Measurements from ENCODE around the gene SHTN1.

SHTN1 gene

DNA sequence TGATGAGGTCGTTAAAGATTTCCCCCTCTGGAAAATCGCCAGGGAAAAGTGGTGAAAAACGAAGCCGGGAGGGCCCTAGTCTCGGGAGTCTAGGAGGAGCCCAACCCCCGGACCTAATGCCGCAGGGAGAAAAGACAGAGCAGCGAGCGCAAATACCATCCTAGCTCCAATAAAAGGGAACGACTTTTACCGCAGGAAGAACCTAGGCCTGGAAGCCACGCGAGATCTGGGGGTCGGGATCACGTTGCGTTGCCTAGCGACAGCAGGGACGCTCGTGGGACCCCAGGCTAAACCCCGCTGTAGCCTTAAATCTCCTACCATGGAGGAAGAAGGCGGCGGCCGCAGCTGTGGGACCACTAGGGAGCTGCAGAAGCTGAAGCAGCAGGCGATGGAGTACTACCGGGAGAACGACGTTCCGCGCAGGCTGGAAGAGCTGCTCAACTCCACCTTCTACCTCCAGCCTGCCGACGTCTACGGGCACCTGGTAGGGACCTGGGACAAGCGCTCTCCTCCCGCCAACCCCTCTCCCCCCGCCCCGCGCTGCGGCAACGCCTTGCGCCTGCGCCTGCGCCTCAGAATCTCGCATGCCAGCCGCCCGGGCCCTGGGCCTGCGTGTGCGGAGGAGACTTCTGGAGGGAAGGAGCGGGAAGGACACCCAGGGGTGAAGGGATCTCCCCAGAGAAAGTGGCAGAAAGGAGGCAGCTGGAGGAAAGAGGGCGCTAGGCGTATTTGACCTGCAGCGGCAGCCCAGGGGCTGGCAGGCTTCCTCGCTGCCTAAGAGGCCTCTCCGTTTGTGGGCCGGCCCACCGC is 155.5 kb downstream of the SHTN1 start, which contains the start of gene ENO4:
Gene ENO4, plus strand, starts transcription at position 252 of the 810 bp plus-strand sequence. Its CDS starts 68 bp downstream, at position 320.
- peaks cover 6% of the 10 kb centered on the region for H3K4me1 Mint-ChIP-seq
- DNase-seq (ENCODE audit: low spot score in 2 of 2): no peak
- H3K4me3 Mint-ChIP-seq: peak within 1 kb of the TSS; percentile 43
- peak within 1 kb of the TSS; percentile 5 for H3K27ac Mint-ChIP-seq (ENCODE audit: low read depth)
- H3K27me3 Mint-ChIP-seq: peaks cover 56% of the 10 kb centered on the region
- no peaks in the 10 kb centered on the region for H3K36me3 Mint-ChIP-seq (ENCODE audit: insufficient read depth)
- no peak for ATAC-seq (replicated peaks; ENCODE audit: extremely low read depth, poor library complexity, severe bottlenecking)
- H3K9me3 Mint-ChIP-seq: no peaks in the 10 kb centered on the region

DNA sequence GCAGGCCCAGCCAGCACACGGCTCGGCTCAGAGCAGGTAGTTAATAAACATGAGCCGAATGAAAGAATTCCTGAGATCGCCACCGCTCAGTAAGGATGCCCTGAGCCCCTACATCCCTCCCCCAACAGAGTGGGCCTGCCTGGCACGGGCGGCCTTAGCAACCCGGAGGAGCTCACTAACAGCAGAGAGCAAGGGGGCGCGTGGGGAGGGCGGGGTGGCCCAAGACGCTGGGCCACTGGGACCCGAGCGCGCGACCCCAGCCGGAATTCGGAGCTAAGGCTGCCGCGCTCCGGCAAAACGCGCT is 156.1 kb downstream of the SHTN1 start:
- Mint-ChIP-seq H3K36me3 (ENCODE audit: insufficient read depth) (no peaks in the 10 kb centered on the region), H3K27ac (ENCODE audit: low read depth) (no peak overlapping the region), H3K4me1 (peaks cover 6% of the 10 kb centered on the region), H3K9me3 (no peaks in the 10 kb centered on the region), H3K4me3 (peak overlapping the region; percentile 43), H3K27me3 (peaks cover 56% of the 10 kb centered on the region)
- DNase-seq (ENCODE audit: low spot score in 2 of 2) (no peak), ATAC-seq (replicated peaks; ENCODE audit: extremely low read depth, poor library complexity, severe bottlenecking) (no peak)

DNA sequence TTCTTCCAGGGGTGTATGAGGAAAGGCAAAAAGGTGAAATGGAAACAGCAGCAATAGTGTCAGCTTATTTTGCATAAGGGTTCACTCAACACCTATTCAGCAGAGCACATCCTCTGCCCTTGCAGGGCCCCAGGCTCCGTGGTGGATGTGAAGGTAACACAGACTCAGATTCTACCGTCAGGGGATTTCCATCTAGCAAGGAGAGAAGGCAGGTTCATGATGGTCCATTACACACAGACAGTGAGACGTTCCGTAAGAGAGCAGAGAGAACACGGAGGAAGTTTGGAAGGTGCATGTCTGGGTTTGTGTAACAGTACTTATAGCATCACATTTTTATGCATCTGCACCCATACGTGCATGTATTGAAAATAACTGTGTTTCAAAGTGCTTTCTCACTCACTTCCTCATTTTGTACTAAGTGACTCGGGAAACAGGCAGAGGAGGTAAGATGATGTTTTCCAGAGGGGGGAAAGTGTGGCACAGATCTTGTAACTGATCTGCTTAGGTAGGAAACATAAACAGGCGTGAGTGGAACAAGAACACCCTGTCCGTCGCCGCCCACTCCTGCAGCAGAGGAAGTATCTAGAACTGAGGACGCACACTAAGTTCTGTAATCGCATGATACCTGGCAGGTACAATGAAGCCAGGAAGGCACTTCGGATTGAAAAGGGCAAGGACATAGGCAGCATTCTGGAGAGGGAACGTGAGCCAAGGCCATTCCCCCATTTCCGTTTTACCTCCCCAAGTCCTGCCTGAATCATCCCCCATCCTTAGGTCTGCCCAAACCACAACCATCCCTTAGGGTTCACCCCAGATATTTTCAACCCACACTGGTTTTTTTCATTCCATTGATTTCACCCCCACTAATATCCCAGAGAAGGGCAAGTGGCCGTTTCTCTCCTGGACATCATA is 156.7 kb downstream of the SHTN1 start:
- ATAC-seq (replicated peaks; ENCODE audit: extremely low read depth, poor library complexity, severe bottlenecking): peak; percentile 78
- Mint-ChIP-seq H3K9me3 (no peaks in the 10 kb centered on the region), H3K4me3 (peak overlapping the region; percentile 43), H3K36me3 (ENCODE audit: insufficient read depth) (no peaks in the 10 kb centered on the region), H3K4me1 (peaks cover 6% of the 10 kb centered on the region), H3K27me3 (peaks cover 56% of the 10 kb centered on the region), H3K27ac (ENCODE audit: low read depth) (peak overlapping the region; percentile 5)
- DNase-seq (ENCODE audit: low spot score in 2 of 2): no peak

DNA sequence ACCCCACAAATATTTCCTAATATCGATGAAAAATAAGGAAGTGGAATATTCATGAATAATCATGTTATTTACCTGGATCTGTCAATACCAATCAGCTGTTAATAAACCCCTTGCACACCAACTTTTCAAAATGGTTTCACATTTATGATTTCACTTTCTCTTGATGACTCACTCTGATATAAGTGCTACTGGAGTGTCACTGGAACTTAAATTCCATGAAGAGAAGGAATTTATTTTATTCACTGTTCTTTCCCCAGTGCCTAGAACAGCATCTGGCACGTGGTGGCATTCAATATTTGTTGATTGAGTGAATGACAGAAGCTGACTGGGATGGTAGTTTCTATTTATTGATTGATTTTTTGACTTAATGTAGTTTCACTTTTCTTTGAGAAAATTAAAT is 159.2 kb downstream of the SHTN1 start:
- Mint-ChIP-seq H3K4me3 (no peak overlapping the region), H3K27me3 (peaks cover 39% of the 10 kb centered on the region), H3K9me3 (no peaks in the 10 kb centered on the region), H3K4me1 (peaks cover 6% of the 10 kb centered on the region), H3K36me3 (ENCODE audit: insufficient read depth) (no peaks in the 10 kb centered on the region), H3K27ac (ENCODE audit: low read depth) (no peak overlapping the region)
- DNase-seq (ENCODE audit: low spot score in 2 of 2) (no peak), ATAC-seq (replicated peaks; ENCODE audit: extremely low read depth, poor library complexity, severe bottlenecking) (no peak)

DNA sequence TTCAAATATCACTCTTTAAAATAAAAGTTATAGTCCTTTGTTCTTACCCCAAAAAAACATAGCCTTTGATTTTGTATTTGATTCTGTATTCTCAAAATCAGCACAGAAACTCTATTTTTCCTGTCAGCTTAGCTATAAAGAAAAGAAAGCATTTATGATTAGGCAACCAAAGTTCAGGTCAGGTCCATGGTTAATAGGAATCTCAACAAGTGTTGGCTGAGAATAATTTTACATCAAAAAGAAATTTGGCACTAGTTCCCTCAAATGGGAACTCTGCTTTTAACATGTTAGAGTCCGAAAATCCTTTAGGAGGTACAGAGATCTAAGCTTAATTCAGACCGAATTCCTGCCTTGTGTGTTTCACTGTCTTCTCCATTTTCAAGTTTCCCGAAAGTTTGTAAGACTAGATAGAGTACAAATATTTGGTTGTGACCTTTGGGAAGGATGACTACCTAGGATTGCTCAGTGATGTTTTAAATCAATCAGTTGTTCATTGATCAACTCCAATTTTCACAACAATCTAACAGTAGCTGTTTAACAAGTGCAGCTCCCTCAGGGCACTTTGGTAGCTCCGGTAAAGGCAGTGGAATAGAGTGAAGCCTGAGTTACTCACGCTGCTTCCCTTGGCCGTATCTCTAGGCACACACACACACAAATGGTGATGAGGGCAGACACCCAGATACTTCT is 164.5 kb downstream of the SHTN1 start:
- no peaks in the 10 kb centered on the region for H3K27me3 Mint-ChIP-seq
- H3K4me3 Mint-ChIP-seq: no peak overlapping the region
- DNase-seq (ENCODE audit: low spot score in 2 of 2): no peak
- no peak overlapping the region for H3K27ac Mint-ChIP-seq (ENCODE audit: low read depth)
- H3K9me3 Mint-ChIP-seq: no peaks in the 10 kb centered on the region
- no peaks in the 10 kb centered on the region for H3K4me1 Mint-ChIP-seq
- ATAC-seq (replicated peaks; ENCODE audit: extremely low read depth, poor library complexity, severe bottlenecking): no peak
- no peaks in the 10 kb centered on the region for H3K36me3 Mint-ChIP-seq (ENCODE audit: insufficient read depth)

DNA sequence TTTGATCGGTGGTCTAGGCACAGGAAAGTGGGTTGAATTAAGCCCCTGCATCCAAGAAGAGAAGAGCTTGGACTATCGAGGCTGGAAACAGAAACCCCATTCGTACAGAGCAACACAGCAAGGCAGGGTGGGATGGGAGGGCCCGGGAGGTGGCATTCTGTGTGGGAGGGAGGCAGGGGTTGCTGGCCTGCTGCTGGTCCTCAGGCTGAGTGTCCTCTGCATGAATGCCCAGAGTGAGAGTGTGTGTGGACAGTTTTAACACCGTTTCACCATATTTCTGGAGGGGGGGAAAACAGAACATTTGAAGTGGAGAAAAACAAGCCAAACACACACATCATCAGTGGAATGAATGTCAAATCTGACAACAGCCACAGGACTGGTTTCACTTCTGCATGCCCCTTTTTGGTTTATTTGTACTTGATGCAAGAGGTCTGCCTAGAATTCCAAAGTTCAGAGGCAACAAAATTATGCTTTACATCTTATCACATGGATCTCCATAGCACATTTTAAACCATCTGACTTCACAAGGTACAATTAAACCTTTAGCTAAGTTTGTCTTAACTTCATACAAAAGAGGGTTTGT is 166.8 kb downstream of the SHTN1 start:
- no peak for ATAC-seq (replicated peaks; ENCODE audit: extremely low read depth, poor library complexity, severe bottlenecking)
- no peak overlapping the region for H3K27ac Mint-ChIP-seq (ENCODE audit: low read depth)

DNA sequence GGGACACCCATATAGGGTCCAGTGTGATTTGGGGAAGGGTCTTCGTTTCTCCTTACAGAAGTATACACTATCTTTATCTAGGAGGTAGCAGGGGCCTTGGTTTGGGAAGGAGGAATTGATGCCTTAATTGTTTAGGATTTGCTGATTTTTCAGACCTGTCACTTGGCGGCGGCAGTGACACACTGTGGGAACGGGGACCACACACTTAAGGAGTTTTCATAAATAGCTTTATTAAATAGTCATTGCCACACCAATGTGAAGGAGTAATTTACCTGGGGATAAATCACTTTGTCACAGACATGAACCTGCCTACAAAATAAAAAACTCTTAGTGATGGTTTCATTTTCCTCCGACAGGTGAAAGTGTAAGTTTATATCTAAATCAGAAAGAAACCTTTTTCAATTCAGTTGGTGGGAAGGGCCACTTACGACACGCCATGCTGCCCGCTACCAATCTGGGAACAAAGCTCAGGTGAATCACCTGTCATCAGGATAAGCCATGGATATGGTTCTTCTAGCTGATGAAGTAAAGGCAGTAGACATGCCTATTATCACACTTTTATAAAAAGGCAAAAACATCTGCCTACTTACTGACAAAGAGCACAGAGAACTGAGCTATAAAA is 168.0 kb downstream of the SHTN1 start:
- no peaks in the 10 kb centered on the region for H3K36me3 Mint-ChIP-seq (ENCODE audit: insufficient read depth)
- no peaks in the 10 kb centered on the region for H3K4me1 Mint-ChIP-seq
- H3K4me3 Mint-ChIP-seq: no peak overlapping the region
- no peak for DNase-seq (ENCODE audit: low spot score in 2 of 2)
- no peak for ATAC-seq (replicated peaks; ENCODE audit: extremely low read depth, poor library complexity, severe bottlenecking)
- H3K9me3 Mint-ChIP-seq: no peaks in the 10 kb centered on the region
- no peaks in the 10 kb centered on the region for H3K27me3 Mint-ChIP-seq
- no peak overlapping the region for H3K27ac Mint-ChIP-seq (ENCODE audit: low read depth)

More for the DNA sequence above, 166.8 kb downstream of the SHTN1 start:
- no peaks in the 10 kb centered on the region for H3K27me3 Mint-ChIP-seq
- no peaks in the 10 kb centered on the region for H3K9me3 Mint-ChIP-seq
- H3K4me1 Mint-ChIP-seq: no peaks in the 10 kb centered on the region
- H3K36me3 Mint-ChIP-seq (ENCODE audit: insufficient read depth): no peaks in the 10 kb centered on the region
- no peak for DNase-seq (ENCODE audit: low spot score in 2 of 2)
- H3K4me3 Mint-ChIP-seq: no peak overlapping the region

DNA sequence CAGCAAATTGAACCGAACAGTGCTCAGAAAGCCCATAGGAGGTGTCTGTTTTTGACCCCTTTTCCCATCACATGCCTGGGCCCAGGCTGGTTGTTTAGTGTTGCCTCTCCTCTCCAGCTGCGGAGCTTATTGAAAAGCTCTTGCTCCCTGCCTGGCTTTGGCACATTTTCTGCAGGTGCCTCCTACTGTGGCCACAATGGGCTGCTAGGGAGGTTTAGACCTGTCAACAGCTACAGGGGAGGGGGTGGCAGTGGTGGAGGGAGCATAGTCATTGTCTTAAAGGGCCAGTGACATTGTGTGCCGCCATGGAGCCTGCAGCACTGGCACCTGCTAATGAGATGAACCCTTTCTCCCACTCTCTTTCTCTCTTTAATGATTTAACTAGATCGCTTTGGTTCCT is 168.9 kb downstream of the SHTN1 start:
- ATAC-seq (replicated peaks; ENCODE audit: extremely low read depth, poor library complexity, severe bottlenecking) (no peak), DNase-seq (ENCODE audit: low spot score in 2 of 2) (no peak)
- Mint-ChIP-seq H3K9me3 (no peaks in the 10 kb centered on the region), H3K4me3 (no peak overlapping the region), H3K36me3 (ENCODE audit: insufficient read depth) (no peaks in the 10 kb centered on the region), H3K27me3 (no peaks in the 10 kb centered on the region), H3K27ac (ENCODE audit: low read depth) (no peak overlapping the region), H3K4me1 (no peaks in the 10 kb centered on the region)

DNA sequence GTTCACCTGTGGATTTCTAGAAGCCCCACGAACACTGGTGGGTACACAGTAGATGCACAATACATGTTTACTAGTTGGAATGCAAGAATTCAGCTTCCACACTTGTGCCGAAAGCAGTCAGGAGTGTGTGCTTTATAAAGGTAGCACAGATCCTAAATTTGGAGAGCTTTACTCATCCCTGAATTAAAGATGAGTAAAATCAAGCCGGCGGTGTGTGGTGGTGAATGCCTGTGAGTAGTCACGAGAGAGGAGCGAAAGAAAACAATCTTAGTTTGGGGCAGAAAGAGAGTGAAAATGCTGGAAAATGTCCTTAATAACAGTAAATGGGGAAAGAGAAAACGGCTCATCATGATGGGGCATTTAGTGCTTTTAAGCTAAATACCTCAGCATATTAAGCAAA is 169.3 kb downstream of the SHTN1 start:
- DNase-seq (ENCODE audit: low spot score in 2 of 2) (no peak), ATAC-seq (replicated peaks; ENCODE audit: extremely low read depth, poor library complexity, severe bottlenecking) (no peak)
- Mint-ChIP-seq H3K27me3 (no peaks in the 10 kb centered on the region), H3K9me3 (no peaks in the 10 kb centered on the region), H3K4me3 (no peak overlapping the region), H3K36me3 (ENCODE audit: insufficient read depth) (no peaks in the 10 kb centered on the region), H3K27ac (ENCODE audit: low read depth) (no peak overlapping the region), H3K4me1 (no peaks in the 10 kb centered on the region)

DNA sequence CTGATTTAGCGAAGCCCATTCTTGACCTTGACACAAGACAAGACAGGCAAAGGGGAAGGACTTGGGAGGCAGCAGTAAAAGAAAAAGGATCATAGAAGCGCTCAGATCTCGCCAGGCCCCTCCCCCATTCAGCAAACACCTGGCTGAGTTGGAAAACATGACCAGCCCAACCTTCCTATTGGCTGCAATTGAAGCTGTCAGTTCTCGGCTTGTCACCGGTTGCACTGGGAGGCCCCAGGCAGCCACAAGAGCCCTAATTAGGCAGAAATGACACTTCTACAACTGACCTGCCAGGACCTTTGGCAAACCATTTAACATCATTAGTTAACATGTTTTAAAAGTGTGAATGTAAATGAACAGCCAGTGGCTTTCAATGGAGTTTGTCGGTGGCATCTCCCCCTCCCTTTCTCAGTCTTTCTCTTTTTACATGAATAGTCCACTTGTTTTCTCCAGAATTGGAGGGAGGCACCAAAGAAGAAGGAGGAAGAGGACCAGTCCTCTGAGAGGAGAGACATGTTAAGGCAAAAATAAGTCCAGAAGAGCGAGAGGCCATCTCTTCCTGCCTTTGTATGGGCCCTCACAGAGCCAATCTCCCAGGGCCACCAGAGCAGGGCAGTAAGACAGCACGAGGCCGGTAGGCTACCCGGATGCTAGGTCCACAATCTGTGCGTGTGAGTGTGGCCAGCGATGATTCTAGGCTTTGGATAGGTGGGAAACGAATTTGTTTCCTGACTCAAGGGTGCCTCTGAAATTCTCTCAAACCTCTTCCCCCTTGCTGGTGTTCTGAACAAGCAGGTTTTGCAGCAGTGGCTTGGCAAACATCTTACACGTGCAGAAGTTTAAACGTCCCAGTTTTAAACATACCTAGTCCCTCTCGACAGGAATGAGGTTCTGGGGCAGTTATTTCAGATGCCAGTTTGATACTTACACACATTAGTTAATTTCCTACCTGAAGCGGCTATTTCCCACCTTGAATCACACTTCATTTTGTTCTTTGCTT is 170.7 kb downstream of the SHTN1 start:
- H3K36me3 Mint-ChIP-seq (ENCODE audit: insufficient read depth): no peaks in the 10 kb centered on the region
- no peaks in the 10 kb centered on the region for H3K27me3 Mint-ChIP-seq
- H3K4me3 Mint-ChIP-seq: no peak overlapping the region
- H3K4me1 Mint-ChIP-seq: no peaks in the 10 kb centered on the region
- DNase-seq (ENCODE audit: low spot score in 2 of 2) (no peak), ATAC-seq (replicated peaks; ENCODE audit: extremely low read depth, poor library complexity, severe bottlenecking) (no peak)
- no peak overlapping the region for H3K27ac Mint-ChIP-seq (ENCODE audit: low read depth)
- H3K9me3 Mint-ChIP-seq: no peaks in the 10 kb centered on the region

DNA sequence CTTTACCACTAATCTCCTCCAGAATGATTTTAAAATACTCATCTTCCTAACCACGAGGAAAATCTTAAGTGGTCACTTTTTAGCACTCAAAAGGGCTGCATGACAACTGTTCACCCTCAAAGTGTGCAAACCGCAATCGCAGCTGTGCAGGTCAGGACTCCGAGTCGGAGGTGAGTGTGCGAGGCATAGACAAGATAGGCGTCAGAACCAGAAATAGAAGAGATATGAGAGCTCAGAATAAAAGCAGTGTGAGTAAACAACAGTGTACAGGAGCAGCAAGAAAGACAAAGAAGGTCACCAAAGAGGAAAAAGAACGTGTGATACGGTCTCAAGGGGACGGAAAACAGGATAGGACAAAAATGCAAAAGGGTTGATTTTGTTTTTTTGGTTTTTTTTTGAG is 173.2 kb downstream of the SHTN1 start:
- Mint-ChIP-seq H3K27ac (ENCODE audit: low read depth) (no peak overlapping the region), H3K27me3 (no peaks in the 10 kb centered on the region), H3K9me3 (no peaks in the 10 kb centered on the region), H3K36me3 (ENCODE audit: insufficient read depth) (no peaks in the 10 kb centered on the region), H3K4me1 (no peaks in the 10 kb centered on the region), H3K4me3 (no peak overlapping the region)
- ATAC-seq (replicated peaks; ENCODE audit: extremely low read depth, poor library complexity, severe bottlenecking) (no peak), DNase-seq (ENCODE audit: low spot score in 2 of 2) (no peak)

All from central memory CD8-positive, alpha-beta T cell (primary cell).